A549 (cell line): ENCODE measurements around the gene GCC2. TPM values are rescaled to one million over a fixed set of nuclear protein-coding genes. Genes with fewer than 3 reads are reported as not detected.
"Not testable (repeated sequence)": the region's sequence is repeated elsewhere in the genome, so short reads cannot be mapped to it uniquely, and the experiment has no call there.

Source experiments
- ATAC-seq, 2 experiments: fragments of 200-7000 bp in 1 of 2; fragments of >200 bp in 1 of 2; cut with Nextera tagmentation in 1 of 2; cut with Tn5 transposase in 1 of 2; 3 replicates each; pipeline versions ENCODE4 v1.8.0 to v1.9.1; 2018 to 2020; ENCODE audit warnings: mild to moderate bottlenecking in 1 of 2, moderate library complexity in 1 of 2
- CTCF ChIA-PET: fragments of 300-600 bp; sonication (Branson Sonifier 250); formaldehyde crosslinking; extraction: SDS; loops from one replicate; lab custom pipeline; 2021; ENCODE audit warnings: antibody characterized with exemption, inconsistent platforms; lab: Yijun Ruan, JAX
- POLR2A ChIA-PET: fragments of 350-600 bp; formaldehyde crosslinking; extraction: SDS; loops from one replicate; lab custom pipeline; 2021; ENCODE audit warnings: antibody characterized with exemption, inconsistent platforms; lab: Yijun Ruan, JAX
- DNase-seq, 2 experiments: peaks; one replicate each; pipeline versions ENCODE4 v3.0.0 to v3.0.0-alpha.2; 2011 to 2016; ENCODE audit warnings: low read depth in 1 of 2, low spot score in 1 of 2
- FAIRE-seq: peaks from 2 replicates; lab custom pipeline; 2011; peaks lifted over from hg19 to GRCh38; lab: Jason Lieb, UNC
- H3K27ac ChIP-seq, 2 experiments: fragments of >200 bp; sonication (Bioruptor Twin); formaldehyde crosslinking; 3 replicates each; pipeline ENCODE4 v1.5.1; 2016 to 2017
- H3K4me1 ChIP-seq: fragments of >200 bp; sonication (Bioruptor Twin); formaldehyde crosslinking; 3 replicates; pipeline ENCODE4 v1.6.1; 2016
- H3K4me2 ChIP-seq: fragments of >200 bp; sonication (Bioruptor Twin); formaldehyde crosslinking; 3 replicates; pipeline ENCODE4 v1.6.1; 2016
- H3K4me3 ChIP-seq: fragments of >200 bp; sonication (Bioruptor Twin); formaldehyde crosslinking; 3 replicates; pipeline ENCODE4 v1.5.1; 2016
- H3K9me3 ChIP-seq: fragments of >200 bp; sonication (Bioruptor Twin); formaldehyde crosslinking; 3 replicates; pipeline ENCODE4 v1.6.1; 2016
- ATOH8 ChIP-seq: fragments of 250-450 bp; sonication (Bioruptor Pico); IDR thresholded peaks from 2 replicates; pipeline ENCODE4 v1.5.0; 2020; ENCODE audit warnings: low read depth, mild to moderate bottlenecking, moderate library complexity
- BCL3 ChIP-seq: fragments of >200 bp; sonication (Bioruptor Twin); formaldehyde crosslinking; IDR thresholded peaks from 3 replicates; pipeline ENCODE4 v1.6.1; 2016
- CBX2 ChIP-seq: fragments of 200-600 bp; sonication (generic); IDR thresholded peaks from 2 replicates; pipeline ENCODE4 v1.6.1; 2016; ENCODE audit warnings: low read depth, mild to moderate bottlenecking, borderline replicate concordance
- E2F6 ChIP-seq: IDR thresholded peaks from 2 replicates; pipeline ENCODE4 v1.6.1; 2012; ENCODE audit warnings: low read depth, borderline replicate concordance
- EHF ChIP-seq: fragments of 250-450 bp; sonication (Bioruptor Pico); IDR thresholded peaks from 2 replicates; pipeline ENCODE4 v1.5.0; 2020; ENCODE audit warnings: mild to moderate bottlenecking
- EHMT2 ChIP-seq: fragments of 200-600 bp; sonication (generic); IDR thresholded peaks from 2 replicates; pipeline ENCODE4 v1.6.1; 2016; ENCODE audit warnings: antibody characterized with exemption, low read depth, mild to moderate bottlenecking, moderate library complexity
- ESRRA ChIP-seq: fragments of 150-350 bp; IDR thresholded peaks from 2 replicates; pipeline ENCODE4 v1.6.1; 2014; ENCODE audit warnings: mild to moderate bottlenecking, low read length, borderline replicate concordance
- HEYL ChIP-seq: fragments of 250-450 bp; sonication (Bioruptor Pico); IDR thresholded peaks from 2 replicates; pipeline ENCODE4 v1.8.0; 2021; ENCODE audit warnings: mild to moderate bottlenecking, moderate library complexity
- HOXA7 ChIP-seq: fragments of 250-450 bp; sonication (Bioruptor Pico); IDR thresholded peaks from 2 replicates; pipeline ENCODE4 v1.5.0; 2020; ENCODE audit warnings: mild to moderate bottlenecking, moderate library complexity
- JUN ChIP-seq, 2 experiments: fragments of >200 bp; sonication (Bioruptor Twin); formaldehyde crosslinking; IDR thresholded peaks; 2 replicates in 1 of 2; 3 replicates in 1 of 2; pipeline ENCODE4 v1.6.1; 2016 to 2017
- JUNB ChIP-seq: fragments of >200 bp; sonication (Bioruptor Twin); formaldehyde crosslinking; IDR thresholded peaks from 2 replicates; pipeline ENCODE4 v1.6.1; 2016
- KDM1A ChIP-seq: fragments of 200-600 bp; sonication (generic); IDR thresholded peaks from 2 replicates; pipeline ENCODE4 v1.6.1; 2016; ENCODE audit warnings: low read depth, mild to moderate bottlenecking
- KDM5A ChIP-seq: fragments of 200-600 bp; sonication (generic); IDR thresholded peaks from 2 replicates; pipeline ENCODE4 v1.6.1; 2016; ENCODE audit warnings: antibody characterized with exemption, mild to moderate bottlenecking
- MAZ ChIP-seq: fragments of 150-350 bp; IDR thresholded peaks from 2 replicates; pipeline ENCODE4 v1.6.1; 2014; ENCODE audit warnings: antibody characterized with exemption, low read depth, low read length, borderline replicate concordance
- MYC ChIP-seq: IDR thresholded peaks from 2 replicates; pipeline ENCODE4 v1.6.1; 2012; ENCODE audit warnings: mild to moderate bottlenecking, inconsistent platforms, low read length, improper control_type of control experiment, borderline replicate concordance
- NFE2L2 ChIP-seq: fragments of 150-350 bp; conservative IDR thresholded peaks from 2 replicates; pipeline ENCODE4 v1.6.1; 2014; ENCODE audit warnings: low read length
- NPAS2 ChIP-seq: fragments of 250-450 bp; sonication (Bioruptor Pico); IDR thresholded peaks from 2 replicates; pipeline ENCODE4 v1.8.0; 2022; ENCODE audit warnings: mild to moderate bottlenecking, moderate library complexity, borderline replicate concordance
- PHF8 ChIP-seq: fragments of 200-600 bp; sonication (generic); IDR thresholded peaks from 2 replicates; pipeline ENCODE4 v1.6.1; 2016; ENCODE audit warnings: low read depth, mild to moderate bottlenecking, antibody characterized with exemption, moderate library complexity, borderline replicate concordance
- RAD21 ChIP-seq, 2 experiments: fragments of >200 bp in 1 of 2; sonication (Bioruptor Twin) in 1 of 2; formaldehyde crosslinking in 1 of 2; IDR thresholded peaks in 1 of 2; conservative IDR thresholded peaks in 1 of 2; 2 replicates in 1 of 2; 3 replicates in 1 of 2; pipeline ENCODE4 v1.6.1; 2012 to 2018; ENCODE audit warnings: inconsistent platforms in 1 of 2
- RARB ChIP-seq: fragments of 250-450 bp; sonication (Bioruptor Pico); IDR thresholded peaks from 2 replicates; pipeline ENCODE4 v1.8.0; 2021; ENCODE audit warnings: mild to moderate bottlenecking, moderate library complexity
- RCOR1 ChIP-seq: fragments of 150-350 bp; IDR thresholded peaks from 2 replicates; pipeline ENCODE4 v1.6.1; 2014; ENCODE audit warnings: antibody characterized with exemption, low read length, low read depth
- RFX5 ChIP-seq: fragments of 450-650 bp; IDR thresholded peaks from 2 replicates; pipeline ENCODE4 v1.7.1; 2014; ENCODE audit warnings: antibody characterized with exemption, mild to moderate bottlenecking, moderate library complexity
- RNF2 ChIP-seq: fragments of 200-600 bp; sonication (generic); IDR thresholded peaks from 2 replicates; pipeline ENCODE4 v1.6.1; 2016; ENCODE audit warnings: low read depth, mild to moderate bottlenecking, antibody characterized with exemption, moderate library complexity, borderline replicate concordance
- TFCP2L1 ChIP-seq: fragments of 250-450 bp; sonication (Bioruptor Pico); IDR thresholded peaks from 2 replicates; pipeline ENCODE4 v1.5.0; 2021; ENCODE audit warnings: mild to moderate bottlenecking
- TP53 ChIP-seq: fragments of 250-450 bp; sonication (Bioruptor Pico); IDR thresholded peaks from 2 replicates; pipeline ENCODE4 v1.5.0; 2021; ENCODE audit warnings: mild to moderate bottlenecking, moderate library complexity
- USF2 ChIP-seq: fragments of 450-650 bp; IDR thresholded peaks from 2 replicates; pipeline ENCODE4 v1.6.1; 2014; ENCODE audit warnings: antibody characterized with exemption
- ZFP36 ChIP-seq: fragments of 450-650 bp; IDR thresholded peaks from 2 replicates; pipeline ENCODE4 v1.6.1; 2014; ENCODE audit warnings: borderline replicate concordance; ENCODE audit not compliant: partially characterized antibody
- ZSCAN20 ChIP-seq: fragments of 250-450 bp; sonication (Bioruptor Pico); IDR thresholded peaks from 2 replicates; pipeline ENCODE4 v1.8.0; 2022; ENCODE audit warnings: mild to moderate bottlenecking, moderate library complexity
- WGBS: methylation state at CpG from one replicate; pipeline ENCODE4 v1.1.6; 2017; ENCODE audit errors: missing lambda C conversion rate; 5-methylcytosine and 5-hydroxymethylcytosine counted together
- polyA plus RNA-seq, 4 experiments: library from polyadenylated mRNA; depleted of rRNA in 3 of 4; stranded (reverse); fragments of >200 nt; fragmentation: RNase III in 1 of 4; extraction: RNeasy Plus Mini Kit Qiagen cat#74134 plus additional on column Dnase treatment in 1 of 4; gene quantifications; 2 replicates in 3 of 4; 3 replicates in 1 of 4; pipeline ENCODE4 v1.2.3, GENCODE V29; 2011 to 2017

The GCC2 gene
- polyA plus RNA-seq, 2 of the 4 experiments (the other 2 are of a cell fraction), result 13.6 to 30.1 TPM

GRCh38 chr2:108492364-108492763 is 43.4 kb downstream of the GCC2 start (continued):
- TF ChIP-seq RFX5, result no peak
- TF ChIP-seq KDM5A, result no peak
- TF ChIP-seq ZFP36, result no peak
- no peak for TF ChIP-seq RCOR1
- TF ChIP-seq ZSCAN20, result no peak
- TF ChIP-seq RAD21 (conservative IDR thresholded peaks at IDR 0.05 in 1 of 2, IDR thresholded peaks at IDR 0.05 in 1 of 2), result peak; percentile 33 to 48; a peak in 4 of 5 replicates
- TF ChIP-seq JUNB, result peak; percentile 76
- TF ChIP-seq USF2, result no peak
- no peak for TF ChIP-seq RNF2
- TF ChIP-seq MAZ, result no peak
- no peak for TF ChIP-seq EHF (CRISPR knock-in tag)
- TF ChIP-seq TFCP2L1 (CRISPR knock-in tag), result no peak
- TF ChIP-seq ESRRA, result no peak
- TF ChIP-seq HEYL (CRISPR knock-in tag), result no peak
- TF ChIP-seq JUN (IDR thresholded peaks at IDR 0.05), result peak; percentile 39 to 77; a peak in 2 of 5 replicates
- no peak for TF ChIP-seq NFE2L2
- TF ChIP-seq TP53 (CRISPR knock-in tag), result no peak
- no peak for TF ChIP-seq MYC
- no peak for TF ChIP-seq CBX2
- TF ChIP-seq ATOH8 (CRISPR knock-in tag), result no peak
- TF ChIP-seq RARB (CRISPR knock-in tag), result no peak
- TF ChIP-seq HOXA7 (CRISPR knock-in tag), result no peak
- TF ChIP-seq NPAS2 (CRISPR knock-in tag), result no peak
- TF ChIP-seq BCL3, result no peak
- no peak for TF ChIP-seq KDM1A
- no peak for TF ChIP-seq EHMT2
- no peak for TF ChIP-seq E2F6
- no peak for TF ChIP-seq PHF8

GRCh38 chr2:108496167-108496566 is 47.2 kb downstream of the GCC2 start:
- FAIRE-seq, ATAC-seq, DNase-seq, POLR2A ChIA-PET, CTCF ChIA-PET, H3K4me3 ChIP-seq, H3K27ac ChIP-seq, H3K4me2 ChIP-seq, H3K9me3 ChIP-seq: not testable (repeated sequence)
- 75% methylated on average over 2 of the region's 3 CpGs for WGBS
- peaks cover 25% of the 10 kb centered on the region for H3K4me1 ChIP-seq

- H3K27ac ChIP-seq, H3K4me2 ChIP-seq, DNase-seq, H3K4me3 ChIP-seq, CTCF ChIA-PET, ATAC-seq, POLR2A ChIA-PET, H3K9me3 ChIP-seq, FAIRE-seq: not testable (repeated sequence)
- WGBS, result 90% methylated on average over 4 of the region's 4 CpGs
- peaks cover 14% of the 10 kb centered on the region for H3K4me1 ChIP-seq
These were observed 58.6 kb downstream of the GCC2 start for GRCh38 chr2:108507620-108508019.

- H3K9me3 ChIP-seq, POLR2A ChIA-PET, H3K4me3 ChIP-seq, ATAC-seq, DNase-seq, H3K4me2 ChIP-seq, FAIRE-seq: not testable (repeated sequence)
- CTCF ChIA-PET, result interaction anchor here (0.9 kb wide), 1 partner anchor 124 kb away, joined by 3 read pairs; no protein-coding TSS in a partner anchor
- WGBS, result 64% methylated on average over 3 of the region's 3 CpGs
- peaks cover 15% of the 10 kb centered on the region; the same call in 2 of the 3 replicates for H3K4me1 ChIP-seq
- peak overlapping the region in 1 of 2 experiments; percentile 32; a peak in 1 of 6 replicates for H3K27ac ChIP-seq
These were observed 63.4 kb downstream of the GCC2 start for GRCh38 chr2:108512431-108512830.
